SU-DHL-6 (cell line): Measurements from ENCODE around the gene FBXL12.

ENCODE experiments used
- EZH2phosphoT487 ChIP-seq: fragments of 200-600 bp; sonication (generic), shearing (Covaris generic); conservative IDR thresholded peaks from 2 replicates; pipeline ENCODE4 v1.6.1; 2018; ENCODE audit warnings: mild to moderate bottlenecking, antibody characterized with exemption, low read length, moderate library complexity, mixed read lengths
- TF ChIP-seq, protein P1 (sequence below): fragments of 200-600 bp; sonication (generic); IDR thresholded peaks from one replicate; pipeline ENCODE4 v1.5.1; 2017; ENCODE audit warnings: antibody characterized with exemption, mild to moderate bottlenecking, low read length, moderate library complexity; ENCODE audit not compliant: insufficient read depth, poor library complexity, severe bottlenecking

- TF ChIP-seq, protein P1, sequence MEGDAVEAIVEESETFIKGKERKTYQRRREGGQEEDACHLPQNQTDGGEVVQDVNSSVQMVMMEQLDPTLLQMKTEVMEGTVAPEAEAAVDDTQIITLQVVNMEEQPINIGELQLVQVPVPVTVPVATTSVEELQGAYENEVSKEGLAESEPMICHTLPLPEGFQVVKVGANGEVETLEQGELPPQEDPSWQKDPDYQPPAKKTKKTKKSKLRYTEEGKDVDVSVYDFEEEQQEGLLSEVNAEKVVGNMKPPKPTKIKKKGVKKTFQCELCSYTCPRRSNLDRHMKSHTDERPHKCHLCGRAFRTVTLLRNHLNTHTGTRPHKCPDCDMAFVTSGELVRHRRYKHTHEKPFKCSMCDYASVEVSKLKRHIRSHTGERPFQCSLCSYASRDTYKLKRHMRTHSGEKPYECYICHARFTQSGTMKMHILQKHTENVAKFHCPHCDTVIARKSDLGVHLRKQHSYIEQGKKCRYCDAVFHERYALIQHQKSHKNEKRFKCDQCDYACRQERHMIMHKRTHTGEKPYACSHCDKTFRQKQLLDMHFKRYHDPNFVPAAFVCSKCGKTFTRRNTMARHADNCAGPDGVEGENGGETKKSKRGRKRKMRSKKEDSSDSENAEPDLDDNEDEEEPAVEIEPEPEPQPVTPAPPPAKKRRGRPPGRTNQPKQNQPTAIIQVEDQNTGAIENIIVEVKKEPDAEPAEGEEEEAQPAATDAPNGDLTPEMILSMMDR = no peak
- no peak for TF ChIP-seq EZH2phosphoT487
Measured at GRCh38 chr19:9850235-9850959, 31.5 kb upstream of the FBXL12 start.
